ENCODE results near the gene SPTBN5.

SPTBN5 gene

DNA sequence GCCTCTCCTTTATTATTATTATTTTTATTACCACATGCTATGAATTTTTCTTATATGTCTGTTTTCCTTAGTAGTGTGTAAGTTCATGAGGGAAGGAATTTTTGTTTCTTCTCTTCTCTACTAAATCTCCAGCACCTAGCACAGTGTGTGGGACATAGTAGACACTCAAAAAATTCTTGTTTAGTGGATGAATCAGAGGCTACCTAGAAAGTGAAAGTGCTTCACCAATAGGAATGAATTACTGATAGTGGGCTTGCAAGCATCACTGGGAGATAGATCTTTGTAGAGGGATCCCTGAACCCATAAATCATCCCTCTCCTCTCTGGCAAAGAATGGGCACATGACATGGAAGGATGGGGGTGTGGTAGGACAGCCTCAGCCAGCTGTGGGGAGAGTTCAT, 8.5 kb downstream of the SPTBN5 start:
- DNase-seq (ENCODE audit: low read depth, low spot score), result no peak

DNA sequence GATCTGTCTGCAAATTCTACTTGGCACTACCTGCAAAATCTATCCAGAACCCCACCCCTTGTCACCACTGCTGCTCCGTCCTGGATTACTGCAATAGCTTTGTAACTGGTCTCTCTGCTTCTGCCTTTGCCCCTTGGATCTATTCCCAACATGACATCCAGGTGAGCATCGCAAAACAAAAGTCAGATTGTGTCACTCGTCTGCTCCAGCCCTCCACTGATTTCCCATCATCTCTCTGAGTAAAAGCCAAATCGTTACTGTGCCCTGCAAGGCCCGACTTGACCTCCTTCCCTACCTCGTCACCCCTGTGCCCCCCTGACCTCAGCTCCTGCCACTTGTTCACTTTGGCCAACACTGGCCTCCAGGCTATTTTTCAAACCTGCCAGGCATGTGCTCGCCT, 9.4 kb downstream of the SPTBN5 start:
- no peak for DNase-seq (ENCODE audit: low read depth, low spot score)

DNA sequence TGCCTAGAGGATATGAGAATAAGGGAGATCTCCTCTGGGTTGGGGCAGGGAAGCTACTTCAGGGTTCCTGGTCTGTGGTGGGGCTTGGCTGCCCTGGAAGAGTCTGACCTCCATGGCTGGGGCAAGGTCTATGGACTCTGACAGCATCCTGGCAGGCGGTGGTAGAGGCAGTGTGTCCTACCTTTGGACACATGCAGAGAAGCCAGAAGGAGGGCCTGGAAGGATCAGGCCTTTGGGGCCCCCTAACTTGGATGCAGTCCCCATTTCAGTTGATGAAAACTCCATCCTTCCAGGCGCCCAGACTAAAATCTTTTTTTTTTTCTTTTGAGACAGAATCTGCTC, 10.4 kb downstream of the SPTBN5 start:
- DNase-seq (ENCODE audit: low read depth, low spot score), result no peak

DNA sequence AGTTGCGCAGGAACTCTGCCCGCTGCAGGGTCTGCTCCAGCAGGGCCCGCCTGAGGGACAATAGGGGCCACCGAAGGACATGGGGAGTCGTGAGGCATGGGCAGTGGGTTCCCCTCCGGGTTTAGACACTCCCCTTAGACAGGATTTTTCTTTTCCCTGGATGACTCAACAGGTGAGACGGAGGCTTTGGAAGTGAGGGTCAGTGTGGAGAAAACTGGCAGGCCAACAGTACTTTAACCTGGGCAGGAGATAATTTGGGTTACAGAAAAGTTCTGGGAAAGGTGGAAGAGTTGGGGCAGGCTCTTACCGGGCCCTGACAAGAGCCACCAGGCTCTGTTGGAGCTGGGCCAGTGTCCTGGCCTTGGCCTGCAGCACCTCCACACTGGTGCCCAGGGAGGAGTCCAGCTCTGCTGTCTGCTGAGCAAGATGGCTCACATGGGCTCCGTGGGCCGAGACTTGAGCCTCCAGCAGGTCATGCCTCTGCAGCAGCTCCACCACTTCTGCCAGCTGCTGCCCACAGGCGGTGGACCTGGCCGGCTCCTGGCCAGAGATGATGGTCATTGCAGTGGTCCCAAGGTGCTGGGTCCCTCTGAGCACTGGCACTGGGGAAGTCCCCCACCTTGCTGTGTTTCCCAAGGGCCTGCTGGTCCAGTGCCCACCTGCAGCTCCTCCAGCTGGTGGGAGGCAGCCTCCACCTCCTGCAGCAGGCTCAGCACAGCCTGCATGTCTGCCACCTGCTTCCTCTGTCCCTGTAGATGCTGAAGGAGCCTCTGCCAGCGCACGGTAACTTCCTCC, 11.0 kb downstream of the SPTBN5 start:
- DNase-seq (ENCODE audit: low read depth, low spot score), result no peak

DNA sequence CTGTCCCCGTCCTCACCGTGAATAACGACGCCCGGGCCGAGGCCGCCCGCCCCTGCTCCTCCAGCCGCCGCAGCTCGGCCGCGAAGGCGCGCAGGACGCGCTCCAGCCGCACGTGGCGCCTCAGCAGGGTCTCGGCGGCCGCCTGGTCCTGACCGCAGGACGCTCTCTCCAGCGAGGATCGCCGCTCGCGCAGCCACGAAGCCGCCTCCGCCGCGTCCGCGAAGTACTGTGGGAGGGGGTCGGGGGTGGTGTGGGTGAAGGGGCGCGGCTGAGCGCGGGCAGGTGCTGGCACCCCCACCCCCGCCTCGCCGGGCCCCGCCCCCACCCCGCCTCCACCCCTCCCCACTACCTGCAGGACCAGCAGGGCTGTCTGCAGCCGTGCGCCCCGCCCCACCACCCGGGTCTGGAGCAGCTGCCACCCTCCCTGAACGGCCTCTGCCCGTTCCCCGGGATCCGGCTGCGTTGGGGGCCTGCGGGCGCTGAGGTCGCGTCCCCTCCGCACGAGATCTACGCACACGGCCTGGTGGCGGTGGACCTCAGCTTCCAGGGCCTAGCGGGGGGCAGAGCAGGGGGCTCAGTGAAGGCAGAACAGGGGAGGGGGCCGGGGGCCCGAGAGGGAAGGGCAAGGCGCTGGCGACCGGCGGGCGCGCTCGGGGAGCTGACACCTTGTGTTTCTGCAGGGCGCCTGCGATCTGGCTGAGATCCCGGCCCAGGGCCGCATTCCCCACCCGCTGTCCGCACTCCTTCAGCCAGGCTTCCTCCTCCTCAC, 11.7 kb downstream of the SPTBN5 start:
- no peak for DNase-seq (ENCODE audit: low read depth, low spot score)

- DNase-seq (ENCODE audit: low read depth, low spot score), result no peak
Observed at GRCh38 chr15:41881550-41881919, 12.3 kb downstream of the SPTBN5 start.

DNA sequence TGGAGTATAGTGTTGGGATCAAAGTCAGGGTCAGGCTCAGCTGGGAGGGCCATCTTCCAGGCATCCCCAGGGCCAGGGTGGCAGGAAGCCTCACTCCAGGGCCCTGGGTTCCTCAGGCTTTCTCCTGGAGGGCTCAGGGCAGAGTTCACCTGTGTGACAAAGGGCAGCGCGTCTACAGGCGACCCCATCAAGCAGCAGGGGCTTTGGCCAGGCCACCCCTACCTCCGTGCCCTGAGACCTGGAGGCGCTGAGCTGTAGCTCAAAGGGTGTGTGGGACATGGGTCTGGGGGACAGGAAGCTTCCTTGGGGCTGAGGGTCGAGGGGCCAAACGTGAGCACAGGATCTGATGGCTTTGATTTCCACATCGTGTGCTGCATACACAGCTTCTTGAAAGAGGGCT, 12.8 kb downstream of the SPTBN5 start:
- DNase-seq (ENCODE audit: low read depth, low spot score), result no peak

DNA sequence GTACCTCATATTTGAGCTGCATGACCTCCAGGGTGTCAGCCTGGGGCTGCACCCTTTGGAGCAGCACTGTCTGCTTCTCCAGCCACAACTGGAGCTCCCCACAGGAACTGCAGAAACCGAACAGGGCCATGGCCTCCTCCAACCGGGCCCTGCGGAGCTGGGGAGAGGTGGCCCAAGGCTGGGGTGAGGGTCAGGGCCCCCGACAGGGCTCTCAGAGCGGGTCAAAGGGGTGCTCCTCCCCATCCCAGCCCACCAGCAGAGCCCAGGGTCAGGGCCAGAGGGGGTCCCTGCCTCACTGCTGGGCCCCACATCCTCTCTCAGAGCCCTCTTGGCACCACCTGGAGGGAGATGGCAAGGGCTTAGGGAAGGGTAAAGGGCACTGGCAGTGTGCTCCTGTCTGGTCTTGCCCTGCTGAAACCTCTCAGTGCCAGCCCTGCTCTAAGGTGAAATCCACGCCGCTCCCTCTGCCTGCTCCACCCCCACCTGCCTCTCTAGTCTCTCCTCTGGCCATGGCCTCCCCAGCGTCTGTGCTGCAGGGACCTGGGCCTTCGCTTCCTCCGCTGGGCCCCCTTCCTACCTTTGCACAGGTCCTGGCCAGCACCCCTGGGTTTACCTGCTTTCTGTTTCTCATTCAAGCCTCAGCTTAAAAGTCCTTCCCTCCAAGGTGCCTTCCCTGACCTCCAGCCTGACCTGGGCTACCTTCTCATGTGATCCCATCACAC, 13.5 kb downstream of the SPTBN5 start:
- no peak for DNase-seq (ENCODE audit: low read depth, low spot score)

DNA sequence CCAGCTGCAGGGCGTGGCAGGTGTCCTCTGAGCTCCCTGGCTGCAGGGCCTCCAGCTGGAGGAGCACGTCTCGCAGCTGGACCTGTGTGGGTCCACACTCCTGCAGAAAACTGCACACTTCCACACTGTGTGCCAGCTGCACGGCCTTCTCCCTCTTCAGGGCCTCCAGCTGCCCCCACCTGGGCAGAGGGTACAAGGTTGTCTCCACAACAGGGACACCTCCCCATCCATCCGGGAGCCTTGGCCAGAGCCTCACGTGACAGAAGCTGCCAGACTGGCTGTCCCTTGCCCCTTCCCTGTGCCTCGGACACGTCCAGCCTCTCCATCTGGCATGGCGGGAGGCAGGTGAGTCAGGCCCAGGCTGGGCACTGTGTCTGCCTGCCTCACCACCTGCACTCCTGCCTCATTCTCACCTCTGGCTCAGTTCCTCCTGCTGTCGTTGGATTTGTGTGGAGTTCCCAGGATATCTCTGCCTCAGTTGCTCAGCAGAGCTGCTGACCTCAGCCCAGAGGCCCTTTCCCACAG, 14.5 kb downstream of the SPTBN5 start:
- no peak for DNase-seq (ENCODE audit: low read depth, low spot score)

- DNase-seq (ENCODE audit: low read depth, low spot score), result no peak
Observed at GRCh38 chr15:41878355-41878699, 15.5 kb downstream of the SPTBN5 start.

GRCh38 chr15:41877631-41878354, 16.1 kb downstream of the SPTBN5 start:
- no peak for DNase-seq (ENCODE audit: low read depth, low spot score)

DNA sequence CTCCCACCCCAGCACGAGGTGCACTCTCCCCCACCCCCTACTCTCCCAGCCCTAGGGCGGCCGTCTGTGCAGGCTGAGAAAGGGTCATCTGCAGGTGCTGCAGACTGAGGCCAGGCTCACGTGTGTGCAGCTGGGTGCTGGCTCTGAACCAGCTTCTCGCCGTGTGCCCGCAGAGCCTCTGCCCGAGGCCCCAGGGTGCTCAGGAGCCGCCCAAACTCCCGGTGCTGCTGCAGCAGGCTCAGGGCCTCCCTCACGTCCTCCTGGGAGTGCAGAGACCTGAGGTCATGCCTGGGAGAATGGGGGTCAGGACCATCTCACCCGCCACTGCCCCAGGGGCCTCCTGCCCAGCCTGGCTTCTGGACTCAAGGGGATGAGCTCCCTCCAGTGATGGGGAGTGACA, 17.2 kb downstream of the SPTBN5 start:
- DNase-seq (ENCODE audit: low read depth, low spot score), result no peak

DNA sequence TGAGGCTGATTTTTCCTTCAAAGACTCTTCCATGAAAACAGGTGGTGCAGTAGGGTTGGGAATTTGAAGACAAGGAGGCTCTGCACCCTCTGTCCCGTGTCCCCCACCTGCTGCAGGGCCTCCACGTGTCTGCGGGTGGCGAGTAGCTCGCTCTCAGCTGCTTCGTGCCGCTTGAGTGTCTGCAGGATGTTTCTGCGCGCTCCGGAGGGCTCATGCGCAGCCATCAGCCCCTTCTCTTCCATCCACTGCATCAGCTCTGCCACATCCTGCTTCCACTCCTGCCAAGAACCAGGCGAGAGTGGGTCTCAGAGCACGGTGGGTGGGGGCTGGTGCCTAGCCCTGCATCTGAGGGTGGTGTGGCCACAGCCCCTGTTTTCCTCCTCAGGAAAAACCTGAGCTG, 17.8 kb downstream of the SPTBN5 start:
- DNase-seq (ENCODE audit: low read depth, low spot score), result no peak

GRCh38 chr15:41874736-41875135, 19.1 kb downstream of the SPTBN5 start:
- no peak for DNase-seq (ENCODE audit: low read depth, low spot score)

- DNase-seq (ENCODE audit: low read depth, low spot score), result no peak
Observed at GRCh38 chr15:41873711-41874110, 20.1 kb downstream of the SPTBN5 start.

DNA sequence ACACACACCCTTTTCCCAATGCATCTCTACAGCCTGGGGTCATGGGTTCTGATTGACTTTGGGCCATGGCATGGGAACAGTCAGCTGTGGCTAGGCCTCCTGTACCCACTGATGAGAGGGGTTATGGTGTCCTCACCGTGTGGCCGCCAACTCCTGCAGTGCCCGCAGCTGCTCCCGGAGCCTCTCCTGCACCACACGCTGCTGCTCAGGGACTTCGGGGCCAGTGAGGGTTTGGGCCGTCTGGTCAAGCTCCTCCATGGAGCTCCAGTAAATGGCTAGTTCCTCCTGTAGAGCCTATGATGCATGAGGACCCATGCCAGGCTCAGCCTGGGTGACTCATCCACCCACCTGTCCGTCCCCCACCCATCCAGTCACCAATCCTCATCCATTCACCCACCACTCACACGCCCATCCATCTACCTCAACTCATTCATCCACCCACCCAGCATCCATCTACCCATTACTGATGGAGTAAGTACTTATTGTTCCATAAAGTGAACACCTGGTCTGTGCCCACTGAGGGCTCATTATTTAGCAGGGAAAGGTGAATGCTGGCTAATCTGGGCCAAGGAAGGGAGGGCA, 21.6 kb downstream of the SPTBN5 start:
- no peak for DNase-seq (ENCODE audit: low read depth, low spot score)

- no peak for DNase-seq (ENCODE audit: low read depth, low spot score)
Observed at GRCh38 chr15:41871175-41871905, 22.5 kb downstream of the SPTBN5 start.

GRCh38 chr15:41870689-41871081, 23.2 kb downstream of the SPTBN5 start:
- no peak for DNase-seq (ENCODE audit: low read depth, low spot score)

GRCh38 chr15:41869770-41870688, 23.8 kb downstream of the SPTBN5 start:
- DNase-seq (ENCODE audit: low read depth, low spot score), result no peak

GRCh38 chr15:41868321-41868720, 25.5 kb downstream of the SPTBN5 start:
- no peak for DNase-seq (ENCODE audit: low read depth, low spot score)
